AG10803 (cell line): Measurements from ENCODE around the gene MRGPRX2.

Source experiments
- DNase-seq: peaks from one replicate; pipeline ENCODE4 v3.0.0; 2010; ENCODE audit warnings: low read depth
- H3K4me3 ChIP-seq: 2 replicates; pipeline ENCODE4 v1.5.1; 2011; ENCODE audit warnings: mild to moderate bottlenecking, low read length, control low read depth
- TF ChIP-seq, protein P1 (sequence below): conservative IDR thresholded peaks from 2 replicates; pipeline ENCODE4 v1.5.1; 2011; ENCODE audit warnings: mild to moderate bottlenecking, low read length, control low read depth, inconsistent platforms

The MRGPRX2 gene

DNA sequence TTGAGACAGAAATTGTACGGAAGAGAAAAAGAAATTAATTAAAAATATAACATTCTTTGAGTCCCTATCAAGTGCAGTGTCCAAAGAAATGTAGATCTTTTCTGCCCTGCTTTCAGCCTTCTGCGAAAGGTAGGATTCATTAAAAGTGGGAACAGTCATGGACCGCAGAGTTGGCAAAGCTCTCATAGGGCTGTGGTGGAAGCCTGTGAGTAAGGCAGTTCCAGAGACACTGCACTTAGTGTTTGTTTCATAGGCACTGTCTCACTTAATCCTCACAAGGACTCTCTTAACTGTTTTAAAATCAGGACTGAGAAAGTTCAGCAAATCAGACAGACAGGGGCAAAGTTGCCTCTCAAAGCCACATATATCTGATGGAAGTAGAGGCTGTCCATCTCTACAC lies 5.5 kb downstream of the MRGPRX2 start:
- no peak for DNase-seq
- no peak overlapping the region for H3K4me3 ChIP-seq
- TF ChIP-seq, protein P1, sequence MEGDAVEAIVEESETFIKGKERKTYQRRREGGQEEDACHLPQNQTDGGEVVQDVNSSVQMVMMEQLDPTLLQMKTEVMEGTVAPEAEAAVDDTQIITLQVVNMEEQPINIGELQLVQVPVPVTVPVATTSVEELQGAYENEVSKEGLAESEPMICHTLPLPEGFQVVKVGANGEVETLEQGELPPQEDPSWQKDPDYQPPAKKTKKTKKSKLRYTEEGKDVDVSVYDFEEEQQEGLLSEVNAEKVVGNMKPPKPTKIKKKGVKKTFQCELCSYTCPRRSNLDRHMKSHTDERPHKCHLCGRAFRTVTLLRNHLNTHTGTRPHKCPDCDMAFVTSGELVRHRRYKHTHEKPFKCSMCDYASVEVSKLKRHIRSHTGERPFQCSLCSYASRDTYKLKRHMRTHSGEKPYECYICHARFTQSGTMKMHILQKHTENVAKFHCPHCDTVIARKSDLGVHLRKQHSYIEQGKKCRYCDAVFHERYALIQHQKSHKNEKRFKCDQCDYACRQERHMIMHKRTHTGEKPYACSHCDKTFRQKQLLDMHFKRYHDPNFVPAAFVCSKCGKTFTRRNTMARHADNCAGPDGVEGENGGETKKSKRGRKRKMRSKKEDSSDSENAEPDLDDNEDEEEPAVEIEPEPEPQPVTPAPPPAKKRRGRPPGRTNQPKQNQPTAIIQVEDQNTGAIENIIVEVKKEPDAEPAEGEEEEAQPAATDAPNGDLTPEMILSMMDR, result no peak

DNA sequence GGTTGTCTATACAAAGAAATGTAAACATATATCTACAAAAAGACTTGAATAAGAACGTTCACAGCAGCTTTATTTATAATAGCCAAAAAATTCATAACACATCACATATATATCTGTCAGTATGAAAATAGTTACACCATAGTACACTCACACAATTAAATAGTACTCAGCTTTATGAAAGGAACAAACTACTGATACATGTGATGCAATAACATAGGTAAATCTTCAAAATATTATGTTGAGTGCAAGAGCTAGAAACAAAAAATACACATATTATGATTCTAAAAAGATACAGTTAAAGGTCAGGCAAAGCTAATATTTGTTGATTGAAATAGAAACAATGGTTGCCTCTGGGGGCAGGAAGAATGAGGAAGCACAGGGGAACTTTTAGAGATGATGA lies 6.6 kb downstream of the MRGPRX2 start:
- TF ChIP-seq, protein P1, result no peak
- no peak overlapping the region for H3K4me3 ChIP-seq
- no peak for DNase-seq

DNA sequence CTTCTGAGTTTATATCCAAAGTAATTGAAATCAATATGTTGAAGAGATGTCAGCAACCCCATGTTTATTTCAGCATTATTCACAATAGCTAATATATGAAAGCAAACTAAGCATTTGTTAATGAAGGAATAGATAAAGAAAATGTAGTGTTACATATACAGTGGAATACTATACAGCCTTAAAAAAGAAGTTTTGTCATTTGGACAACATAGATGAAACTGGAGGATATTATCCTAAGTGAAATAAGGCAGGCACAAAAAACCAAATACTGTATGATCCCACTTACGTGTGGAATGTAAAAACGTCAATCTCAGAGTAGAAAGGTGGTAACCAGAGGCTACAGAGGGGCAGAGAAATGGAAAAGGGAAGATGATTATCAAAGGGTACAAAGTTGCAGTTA lies 10.2 kb downstream of the MRGPRX2 start:
- DNase-seq, result no peak
- TF ChIP-seq, protein P1, result no peak
- H3K4me3 ChIP-seq, result no peak overlapping the region

DNA sequence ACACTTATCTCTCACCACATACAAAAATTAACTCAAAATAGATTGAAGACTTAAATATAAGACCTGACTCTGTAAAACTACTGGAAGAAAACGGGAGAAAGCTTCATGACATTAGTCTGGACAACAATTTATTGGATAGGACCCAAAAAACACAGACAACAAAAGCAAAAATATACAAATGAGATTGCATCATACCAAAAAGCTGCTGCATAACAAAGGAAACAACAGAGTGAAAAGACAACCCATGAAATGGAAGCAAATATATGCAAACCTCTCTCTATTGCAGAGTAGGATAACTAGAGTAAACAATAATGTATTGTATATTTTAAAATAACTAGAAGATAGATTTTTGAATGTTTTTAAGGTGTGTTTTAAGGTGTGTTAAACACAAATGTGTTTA lies 11.2 kb downstream of the MRGPRX2 start:
- TF ChIP-seq, protein P1, result no peak
- no peak for DNase-seq
- no peak overlapping the region for H3K4me3 ChIP-seq

GRCh38 chr11:19040051-19040450 lies 20.5 kb downstream of the MRGPRX2 start:
- TF ChIP-seq, protein P1, result no peak
- H3K4me3 ChIP-seq, result no peak overlapping the region
- no peak for DNase-seq

GRCh38 chr11:19039409-19039808 lies 21.1 kb downstream of the MRGPRX2 start:
- DNase-seq, result no peak
- TF ChIP-seq, protein P1, result no peak

DNA sequence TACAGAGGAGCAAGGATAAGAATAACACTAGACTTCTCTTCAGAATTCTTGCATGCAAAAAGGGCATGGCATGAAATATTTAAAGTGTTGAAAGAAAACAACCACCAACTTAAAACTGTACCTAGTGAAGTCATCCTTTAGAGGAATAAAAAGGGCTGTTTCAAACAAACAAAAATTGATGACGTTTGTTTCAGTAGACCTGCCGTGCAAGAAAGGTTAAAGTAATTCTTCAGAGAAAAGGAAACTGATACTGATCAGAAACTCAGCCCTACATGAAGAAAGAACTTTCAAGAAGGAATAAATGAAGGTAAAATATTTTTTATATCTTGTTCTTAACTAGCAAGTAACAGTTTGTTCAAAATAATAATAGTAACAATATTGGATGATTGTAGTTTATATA lies 27.5 kb downstream of the MRGPRX2 start:
- TF ChIP-seq, protein P1, result no peak
- H3K4me3 ChIP-seq, result no peak overlapping the region
- no peak for DNase-seq

More at GRCh38 chr11:19039409-19039808, 21.1 kb downstream of the MRGPRX2 start:
- H3K4me3 ChIP-seq, result no peak overlapping the region
